Measurements from ENCODE around the gene NAIF1.
"Not testable (repeated sequence)": the region's sequence is repeated elsewhere in the genome, so short reads cannot be mapped to it uniquely, and the experiment has no call there.

Gene NAIF1, protein sequence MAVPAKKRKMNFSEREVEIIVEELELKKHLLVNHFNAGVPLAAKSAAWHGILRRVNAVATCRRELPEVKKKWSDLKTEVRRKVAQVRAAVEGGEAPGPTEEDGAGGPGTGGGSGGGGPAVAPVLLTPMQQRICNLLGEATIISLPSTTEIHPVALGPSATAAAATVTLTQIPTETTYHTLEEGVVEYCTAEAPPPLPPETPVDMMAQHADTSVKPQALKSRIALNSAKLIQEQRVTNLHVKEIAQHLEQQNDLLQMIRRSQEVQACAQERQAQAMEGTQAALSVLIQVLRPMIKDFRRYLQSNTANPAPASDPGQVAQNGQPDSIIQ

DNA sequence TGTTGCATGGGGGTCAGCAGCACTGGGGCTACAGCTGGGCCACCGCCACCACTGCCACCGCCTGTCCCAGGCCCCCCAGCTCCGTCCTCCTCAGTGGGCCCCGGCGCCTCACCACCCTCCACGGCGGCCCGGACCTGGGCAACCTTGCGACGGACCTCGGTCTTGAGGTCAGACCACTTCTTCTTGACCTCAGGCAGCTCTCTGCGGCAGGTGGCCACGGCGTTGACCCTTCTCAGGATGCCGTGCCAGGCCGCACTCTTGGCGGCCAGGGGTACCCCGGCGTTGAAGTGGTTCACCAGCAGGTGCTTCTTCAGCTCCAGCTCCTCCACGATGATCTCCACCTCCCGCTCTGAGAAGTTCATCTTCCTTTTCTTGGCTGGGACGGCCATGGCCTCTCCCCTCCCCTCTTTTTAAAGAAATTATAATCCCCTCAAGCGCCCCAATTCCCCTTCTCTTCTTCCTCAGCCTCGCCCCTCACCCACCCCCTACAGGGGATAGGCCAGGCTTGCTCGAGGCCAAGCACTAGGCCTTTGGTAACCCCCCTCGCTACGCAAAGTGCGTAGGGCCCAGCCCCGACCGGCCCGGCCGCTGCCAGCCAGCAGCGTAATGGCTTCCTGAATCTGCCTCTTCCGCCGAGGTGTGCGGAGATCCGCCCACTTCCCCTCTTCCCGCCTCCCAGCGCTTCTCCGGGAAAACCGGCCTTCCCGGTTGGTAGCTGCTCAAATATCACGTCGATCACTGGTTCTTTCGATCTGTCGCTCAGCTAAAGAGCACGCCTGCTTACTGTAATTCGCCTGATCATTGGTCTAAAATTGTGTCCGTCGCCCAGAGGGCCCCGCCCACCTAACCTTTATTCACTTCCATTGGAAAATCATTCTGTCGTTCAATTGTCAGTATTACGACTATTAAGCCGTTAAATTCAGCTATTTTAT is at the start of gene NAIF1:
Gene NAIF1 (minus strand): TSS at position 608 of the 932 bp plus-strand sequence. CDS start 219 bp downstream, at position 389.
- peak; percentile 99 for DNase-seq

- DNase-seq = peak; percentile 38
Observed at GRCh38 chr9:128116104-128117083, 49.3 kb upstream of the NAIF1 start.

GRCh38 chr9:128115187-128116103 is 48.3 kb upstream of the NAIF1 start:
- DNase-seq = peak; percentile 99

DNA sequence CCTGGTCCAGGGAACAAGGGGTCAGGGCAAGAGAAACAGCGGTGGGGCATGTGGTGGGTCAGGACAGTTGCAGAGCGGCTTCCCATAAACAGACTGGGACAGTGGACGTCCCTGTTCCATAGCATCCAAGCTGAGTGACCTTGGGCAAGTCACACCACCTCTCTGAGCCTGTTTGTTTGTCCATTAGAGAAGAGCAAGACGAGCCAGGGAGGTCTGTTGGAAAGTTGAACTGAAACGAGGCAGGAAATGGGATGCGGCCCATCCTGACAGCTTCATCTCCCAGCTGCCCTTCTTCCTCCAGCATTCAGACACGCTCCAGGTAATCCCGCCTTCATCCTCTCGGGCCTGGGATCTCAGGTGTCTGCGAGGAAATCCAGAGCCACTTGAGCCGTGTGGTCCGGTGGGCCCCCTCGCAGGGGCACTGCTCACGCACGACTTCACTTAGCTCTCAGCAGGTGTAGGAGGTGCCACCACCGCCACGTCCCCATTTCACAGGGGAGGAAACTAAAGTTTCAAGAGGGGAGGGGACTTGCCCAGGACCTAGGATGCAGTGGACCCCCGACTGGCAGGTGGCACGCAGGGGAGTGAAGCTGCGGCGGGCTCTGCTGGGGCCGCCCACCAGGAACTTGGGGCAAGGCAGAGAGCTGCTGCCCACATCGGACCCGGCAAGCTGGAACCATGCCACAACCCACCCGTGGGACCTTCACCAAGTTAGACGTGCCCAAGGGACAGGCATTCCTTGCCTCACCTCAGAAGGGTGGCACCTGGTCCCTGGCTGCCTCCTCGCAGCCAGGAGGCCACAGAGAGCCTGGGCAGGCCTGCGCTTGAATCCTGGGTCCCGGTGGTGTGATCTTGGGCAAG is 47.4 kb upstream of the NAIF1 start:
- peak; percentile 82 for DNase-seq

DNA sequence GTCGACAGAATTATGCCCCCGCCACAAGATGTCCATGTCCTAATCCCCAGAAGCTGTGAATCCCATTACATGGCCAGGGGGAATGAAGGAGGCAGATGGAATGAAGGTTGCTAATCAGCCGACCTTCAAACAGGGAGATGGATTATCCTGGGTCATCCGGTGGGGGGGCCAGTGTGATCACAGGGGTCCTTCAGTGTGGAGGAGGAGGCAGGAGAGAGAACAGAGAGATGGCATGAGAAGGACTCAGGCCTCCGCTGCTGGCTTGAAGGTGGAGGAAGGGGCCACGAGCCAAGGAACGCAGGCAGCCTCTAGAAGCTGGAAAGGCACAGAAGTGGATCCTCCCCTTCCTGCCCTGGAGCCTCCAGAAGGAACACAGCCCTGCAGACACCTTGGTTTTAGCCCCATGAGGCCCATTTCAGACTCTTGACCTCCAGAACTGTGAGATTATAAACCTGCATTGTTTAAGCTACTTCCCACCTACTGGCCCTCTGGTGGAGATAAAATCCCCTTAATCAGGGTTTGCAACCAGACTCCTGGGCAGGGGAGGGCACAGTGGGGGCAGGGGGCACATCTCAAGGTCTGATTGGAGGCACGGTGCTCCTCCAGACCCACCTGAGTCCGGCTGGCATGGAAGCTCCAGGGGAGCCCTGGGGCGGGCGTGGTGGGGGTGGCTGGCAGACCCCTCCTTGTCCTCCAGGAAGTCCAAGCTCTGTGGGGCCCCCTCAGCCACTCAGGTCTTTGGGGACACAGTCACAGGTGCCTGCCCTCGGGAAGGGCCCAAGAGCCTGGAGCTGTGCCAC is 46.6 kb upstream of the NAIF1 start:
- DNase-seq = no peak

DNA sequence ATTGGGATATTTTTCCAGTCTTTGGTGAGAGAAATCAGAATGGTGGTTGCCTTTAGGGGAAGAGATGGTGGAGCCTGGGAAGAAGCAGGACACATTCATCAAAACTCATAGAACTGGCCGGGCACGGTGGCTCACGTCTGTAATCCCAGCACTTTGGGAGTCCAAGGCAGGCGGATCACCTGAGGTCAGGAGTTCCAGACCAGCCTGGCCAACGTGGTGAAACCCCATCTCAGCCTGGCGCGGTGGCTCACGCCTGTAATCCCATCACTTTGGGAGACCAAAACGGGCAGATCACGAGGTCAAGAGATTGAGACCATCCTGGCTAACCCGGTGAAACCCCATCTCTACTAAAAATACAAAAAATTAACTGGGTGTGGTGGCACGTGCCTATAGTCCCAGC is 44.6 kb upstream of the NAIF1 start:
- not testable (repeated sequence) for DNase-seq

DNA sequence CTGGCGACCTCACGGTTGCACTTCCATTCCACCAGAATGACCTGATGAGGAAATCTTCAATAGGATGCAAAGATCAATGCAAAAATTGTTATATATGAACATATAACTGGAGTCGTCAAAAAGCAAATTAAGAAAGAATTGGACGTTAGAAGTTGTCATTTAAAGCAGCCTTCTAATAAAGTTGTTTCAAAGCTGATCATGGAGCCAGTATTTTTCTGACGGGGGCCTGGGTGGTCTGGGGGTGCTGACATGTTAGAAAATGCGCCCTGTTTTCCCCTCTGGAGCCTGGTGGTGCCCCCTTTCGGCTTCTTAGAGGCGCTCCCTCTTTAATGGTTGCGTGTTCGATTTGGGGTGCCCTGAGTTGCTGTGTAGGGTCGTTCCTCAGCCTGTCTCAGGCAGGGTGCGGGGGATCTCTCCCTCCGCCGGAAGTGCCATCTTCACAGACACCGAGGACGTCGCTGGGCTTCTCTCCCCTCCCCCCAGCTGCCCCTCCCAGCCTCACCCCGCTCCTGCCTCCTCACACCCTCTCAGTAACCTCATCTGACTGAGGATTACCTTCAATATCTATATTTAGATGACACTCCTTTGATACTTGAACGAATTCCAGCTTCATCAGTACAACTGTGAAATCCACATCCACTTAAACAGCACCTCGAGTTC is 42.1 kb upstream of the NAIF1 start:
- DNase-seq = no peak

DNA sequence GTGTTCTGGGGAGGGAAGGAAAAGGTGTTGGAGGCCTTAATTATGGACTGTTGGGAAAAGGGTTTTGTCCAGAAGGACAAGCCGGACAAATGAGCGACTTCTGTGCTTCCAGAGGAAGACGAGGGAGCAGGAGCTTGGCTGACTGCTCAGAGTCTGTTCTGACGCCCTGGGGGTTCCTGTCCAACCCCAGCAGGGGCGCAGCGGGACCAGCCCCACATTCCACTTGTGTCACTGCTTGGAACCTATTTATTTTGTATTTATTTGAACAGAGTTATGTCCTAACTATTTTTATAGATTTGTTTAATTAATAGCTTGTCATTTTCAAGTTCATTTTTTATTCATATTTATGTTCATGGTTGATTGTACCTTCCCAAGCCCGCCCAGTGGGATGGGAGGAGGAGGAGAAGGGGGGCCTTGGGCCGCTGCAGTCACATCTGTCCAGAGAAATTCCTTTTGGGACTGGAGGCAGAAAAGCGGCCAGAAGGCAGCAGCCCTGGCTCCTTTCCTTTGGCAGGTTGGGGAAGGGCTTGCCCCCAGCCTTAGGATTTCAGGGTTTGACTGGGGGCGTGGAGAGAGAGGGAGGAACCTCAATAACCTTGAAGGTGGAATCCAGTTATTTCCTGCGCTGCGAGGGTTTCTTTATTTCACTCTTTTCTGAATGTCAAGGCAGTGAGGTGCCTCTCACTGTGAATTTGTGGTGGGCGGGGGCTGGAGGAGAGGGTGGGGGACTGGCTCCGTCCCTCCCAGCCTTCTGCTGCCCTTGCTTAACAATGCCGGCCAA is 41.3 kb upstream of the NAIF1 start:
- DNase-seq = no peak

DNA sequence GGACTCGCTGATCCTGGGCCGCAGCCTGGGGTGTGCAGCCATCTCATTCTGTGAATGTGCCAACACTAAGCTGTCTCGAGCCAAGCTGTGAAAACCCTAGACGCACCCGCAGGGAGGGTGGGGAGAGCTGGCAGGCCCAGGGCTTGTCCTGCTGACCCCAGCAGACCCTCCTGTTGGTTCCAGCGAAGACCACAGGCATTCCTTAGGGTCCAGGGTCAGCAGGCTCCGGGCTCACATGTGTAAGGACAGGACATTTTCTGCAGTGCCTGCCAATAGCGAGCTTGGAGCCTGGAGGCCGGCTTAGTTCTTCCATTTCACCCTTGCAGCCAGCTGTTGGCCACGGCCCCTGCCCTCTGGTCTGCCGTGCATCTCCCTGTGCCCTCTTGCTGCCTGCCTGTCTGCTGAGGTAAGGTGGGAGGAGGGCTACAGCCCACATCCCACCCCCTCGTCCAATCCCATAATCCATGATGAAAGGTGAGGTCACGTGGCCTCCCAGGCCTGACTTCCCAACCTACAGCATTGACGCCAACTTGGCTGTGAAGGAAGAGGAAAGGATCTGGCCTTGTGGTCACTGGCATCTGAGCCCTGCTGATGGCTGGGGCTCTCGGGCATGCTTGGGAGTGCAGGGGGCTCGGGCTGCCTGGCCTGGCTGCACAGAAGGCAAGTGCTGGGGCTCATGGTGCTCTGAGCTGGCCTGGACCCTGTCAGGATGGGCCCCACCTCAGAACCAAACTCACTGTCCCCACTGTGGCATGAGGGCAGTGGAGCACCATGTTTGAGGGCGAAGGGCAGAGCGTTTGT is 40.5 kb upstream of the NAIF1 start:
- no peak for DNase-seq

DNA sequence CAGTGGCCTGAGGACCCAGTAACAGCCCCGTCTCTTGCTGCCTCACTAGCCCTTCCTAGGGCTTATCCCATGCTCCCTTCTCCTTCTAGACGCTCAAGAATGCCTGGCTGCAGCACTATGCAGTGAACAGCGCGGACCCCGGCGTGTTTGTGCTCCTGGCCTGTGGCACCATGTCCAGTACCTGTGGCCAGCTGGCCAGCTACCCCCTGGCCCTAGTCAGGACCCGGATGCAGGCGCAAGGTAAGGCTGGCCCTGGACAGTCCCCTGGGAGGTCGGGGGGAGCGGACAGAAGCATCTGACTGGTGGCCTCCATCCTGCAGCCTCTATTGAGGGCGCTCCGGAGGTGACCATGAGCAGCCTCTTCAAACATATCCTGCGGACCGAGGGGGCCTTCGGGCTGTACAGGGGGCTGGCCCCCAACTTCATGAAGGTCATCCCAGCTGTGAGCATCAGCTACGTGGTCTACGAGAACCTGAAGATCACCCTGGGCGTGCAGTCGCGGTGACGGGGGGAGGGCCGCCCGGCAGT is 39.9 kb upstream of the NAIF1 start:
- no peak for DNase-seq

DNA sequence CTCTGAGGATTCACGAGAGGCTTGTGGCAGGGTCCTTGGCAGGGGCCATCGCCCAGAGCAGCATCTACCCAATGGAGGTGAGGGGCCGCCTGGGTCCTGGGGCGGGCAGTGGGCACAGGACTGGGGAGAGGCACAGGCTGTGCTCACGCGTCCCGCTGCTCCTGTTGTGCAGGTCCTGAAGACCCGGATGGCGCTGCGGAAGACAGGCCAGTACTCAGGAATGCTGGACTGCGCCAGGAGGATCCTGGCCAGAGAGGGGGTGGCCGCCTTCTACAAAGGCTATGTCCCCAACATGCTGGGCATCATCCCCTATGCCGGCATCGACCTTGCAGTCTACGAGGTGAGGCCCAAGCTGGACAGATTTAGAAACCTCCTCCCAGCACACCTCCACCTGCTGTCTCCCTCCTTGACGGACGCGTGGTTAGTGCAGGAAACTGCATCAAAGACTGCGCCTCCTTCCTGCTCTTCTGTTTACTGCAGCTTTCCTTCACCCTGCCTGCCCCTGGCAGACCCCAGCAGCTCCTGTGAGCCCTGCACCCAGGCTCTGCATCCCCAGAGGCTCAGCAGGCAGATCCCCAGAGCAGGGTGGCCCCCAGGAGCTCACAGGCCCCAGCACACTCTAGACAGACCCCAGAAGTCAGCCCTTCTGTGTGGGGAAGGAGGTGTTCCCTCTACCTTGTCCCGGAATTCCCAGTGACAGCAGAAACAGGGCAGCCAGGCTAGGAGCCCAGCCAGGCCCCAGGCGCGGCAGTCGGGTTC is 39.2 kb upstream of the NAIF1 start:
- DNase-seq = no peak

DNA sequence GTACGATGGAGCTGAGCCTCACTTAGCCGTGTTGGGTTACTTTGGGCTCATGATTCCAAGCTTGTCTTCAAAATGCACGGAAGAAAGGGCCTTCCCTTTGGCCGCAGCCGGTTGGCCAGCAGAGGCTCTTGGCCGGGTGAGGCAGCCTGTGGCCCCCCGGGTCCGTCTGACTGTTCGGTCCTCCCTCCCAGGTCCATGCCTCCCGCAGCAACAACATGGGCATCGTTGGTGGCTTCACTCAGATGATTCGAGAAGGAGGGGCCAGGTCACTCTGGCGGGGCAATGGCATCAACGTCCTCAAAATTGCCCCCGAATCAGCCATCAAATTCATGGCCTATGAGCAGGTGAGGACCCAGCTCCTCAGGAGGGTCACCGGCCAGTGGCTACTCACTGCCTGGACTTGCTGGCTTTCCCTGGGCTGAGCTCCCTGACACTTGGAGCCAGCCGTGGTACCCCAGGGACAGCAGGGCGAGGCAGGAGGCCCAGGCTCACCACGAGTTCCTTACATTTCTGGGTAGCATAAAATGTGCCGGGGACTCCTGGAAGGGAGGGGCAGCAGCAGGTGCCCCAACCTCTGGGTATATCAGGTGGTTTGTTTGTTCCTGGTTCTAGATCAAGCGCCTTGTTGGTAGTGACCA is 38.5 kb upstream of the NAIF1 start:
- no peak for DNase-seq

DNA sequence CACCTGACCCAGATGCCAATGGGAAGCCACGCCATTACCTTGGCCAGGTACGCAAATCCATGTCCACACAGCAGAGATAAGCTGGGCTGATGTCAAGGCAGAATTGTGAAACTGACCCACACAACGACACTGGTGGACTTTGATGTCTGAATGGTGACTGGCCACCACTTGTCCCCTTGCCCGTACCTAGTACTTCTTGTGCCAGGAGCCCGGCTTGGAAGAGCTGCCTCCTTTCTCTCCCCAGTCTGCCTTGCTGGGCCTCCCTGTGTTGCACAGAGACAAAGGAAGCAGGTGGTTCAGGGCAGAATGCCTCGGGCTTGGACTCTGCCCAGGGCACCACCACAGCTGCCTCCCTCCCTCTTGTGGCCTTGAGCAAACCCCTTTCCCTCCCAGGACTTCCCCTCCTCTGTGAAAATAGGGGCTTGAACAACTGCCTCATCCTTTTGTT is 37.1 kb upstream of the NAIF1 start:
- peak; percentile 90 for DNase-seq

GRCh38 chr9:128103589-128103962 is 36.5 kb upstream of the NAIF1 start:
- DNase-seq = peak; percentile 75

GRCh38 chr9:128102861-128103588 is 35.9 kb upstream of the NAIF1 start:
- DNase-seq = peak; percentile 95
